ENCODE measurements around the gene RPN2. TPM values are rescaled to one million over a fixed set of nuclear protein-coding genes. Genes with fewer than 3 reads are reported as not detected.

Gene RPN2
- total and polyA plus RNA-seq, 2 donors (not counting 1 experiment from before 2014, with no cell fraction given): 80.2 to 87.3 TPM

DNA sequence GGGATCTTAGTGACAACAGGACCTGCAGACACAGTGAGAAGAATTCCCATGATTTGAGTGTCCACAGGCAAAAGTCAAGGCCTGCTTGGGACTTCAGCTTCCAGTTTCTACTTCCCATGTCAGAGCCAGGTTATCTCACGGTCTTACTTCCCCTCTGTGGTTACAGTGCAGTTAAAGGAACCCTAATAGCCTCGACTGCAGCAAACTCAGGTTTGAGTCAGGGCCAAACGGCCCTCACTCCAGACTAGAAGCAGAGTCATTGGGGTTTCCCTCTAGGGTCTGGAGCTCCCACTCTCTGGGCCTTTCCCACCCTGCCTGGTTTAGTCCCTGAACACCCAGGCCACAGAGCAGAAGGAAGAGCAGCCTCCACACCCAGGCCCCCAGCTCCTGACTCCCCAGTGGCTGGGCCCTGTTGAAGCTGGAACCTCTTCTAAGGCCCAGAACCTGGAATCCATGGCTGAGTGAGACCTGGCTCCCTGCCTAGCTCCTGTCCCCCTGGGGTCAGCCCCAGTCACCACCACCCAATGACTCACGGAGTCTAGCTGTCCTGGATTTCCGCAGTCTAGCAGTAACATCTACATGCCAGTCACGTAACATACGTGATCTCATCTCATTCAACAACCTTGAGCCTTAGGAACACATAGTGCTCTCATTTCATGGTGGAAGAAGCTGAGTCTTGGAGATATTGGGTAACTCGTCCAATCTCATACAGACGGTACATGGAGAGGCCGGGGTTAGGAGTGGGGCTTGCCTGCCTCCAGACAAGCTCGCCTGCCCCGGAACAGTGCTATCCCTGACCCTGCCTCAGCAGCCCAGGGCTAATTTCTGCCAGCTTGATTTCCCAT is 91.7 kb downstream of the RPN2 start:
- Histone ChIP-seq H3K4me1 (ENCODE audit: control insufficient read depth in 2 of 2, insufficient read depth in 2 of 2, low read length in 2 of 2) (peaks cover 42 to 46% of the 10 kb centered on the region in 2 donors), H3K79me2 (ENCODE audit: control insufficient read depth, insufficient read depth, low read length) (no peaks in the 10 kb centered on the region), H3K4me2 (replicated peaks; ENCODE audit: low read depth, low read length, poor library complexity, severe bottlenecking) (peak overlapping the region; percentile 41), H4K20me1 (ENCODE audit: control insufficient read depth, insufficient read depth, low read length, poor library complexity, severe bottlenecking) (no peaks in the 10 kb centered on the region), H3K9me3 (ENCODE audit: control extremely low read depth in 1 of 3, control insufficient read depth in 2 of 3, insufficient read depth in 1 of 3, low read length in 2 of 3) (no peaks in the 10 kb centered on the region), H3K4me3 (ENCODE audit: control extremely low read depth in 1 of 5, extremely low read depth in 1 of 5, insufficient read depth in 1 of 5, low read depth in 2 of 5, low read length in 4 of 5) (no peak overlapping the region), H3K36me3 (replicated peaks in 1 of 2; ENCODE audit: control extremely low read depth in 1 of 2, control insufficient read depth in 1 of 2, extremely low read depth in 1 of 2, insufficient read depth in 2 of 2, low read length in 1 of 2) (no peaks in the 10 kb centered on the region), H2AFZ (ENCODE audit: insufficient read depth, low read depth, low read length, poor library complexity, severe bottlenecking) (peak overlapping the region; percentile 43), H3K9ac (ENCODE audit: low read length) (no peak overlapping the region), H3K27me3 (replicated peaks in 1 of 4; ENCODE audit: control extremely low read depth in 1 of 4, control insufficient read depth in 3 of 4, insufficient read depth in 4 of 4, low read length in 3 of 4) (no peaks in the 10 kb centered on the region), H3K27ac (ENCODE audit: low read length in 2 of 2) (peak overlapping the region; percentile 49 to 71)
- POLR2A ChIA-PET: interaction anchor here (0.7 to 1.1 kb wide), 4 partner anchors 16 to 1595 kb away, joined by 3 to 7 read pairs (median 4); no protein-coding TSS in a partner anchor
- ATAC-seq (ENCODE audit: low read depth) (peak; percentile 60), DNase-seq (peak; percentile 75)
- CTCF ChIA-PET: interaction anchor here (0.8 to 9.8 kb wide), 21 partner anchors 8 to 285 kb away, joined by 3 to 161 read pairs (median 4); partner anchors contain the start of genes BLCAP and MANBAL
- H3K27ac Mint-ChIP-seq: peak overlapping the region; percentile 57
- no peaks in the 10 kb centered on the region for H3K27me3 Mint-ChIP-seq
- TF ChIP-seq EZH2 (IDR thresholded peaks at IDR 0.05; ENCODE audit: borderline replicate concordance, insufficient read depth, low read depth, low read length, poor library complexity, severe bottlenecking): no peak
- TF ChIP-seq, protein P1, sequence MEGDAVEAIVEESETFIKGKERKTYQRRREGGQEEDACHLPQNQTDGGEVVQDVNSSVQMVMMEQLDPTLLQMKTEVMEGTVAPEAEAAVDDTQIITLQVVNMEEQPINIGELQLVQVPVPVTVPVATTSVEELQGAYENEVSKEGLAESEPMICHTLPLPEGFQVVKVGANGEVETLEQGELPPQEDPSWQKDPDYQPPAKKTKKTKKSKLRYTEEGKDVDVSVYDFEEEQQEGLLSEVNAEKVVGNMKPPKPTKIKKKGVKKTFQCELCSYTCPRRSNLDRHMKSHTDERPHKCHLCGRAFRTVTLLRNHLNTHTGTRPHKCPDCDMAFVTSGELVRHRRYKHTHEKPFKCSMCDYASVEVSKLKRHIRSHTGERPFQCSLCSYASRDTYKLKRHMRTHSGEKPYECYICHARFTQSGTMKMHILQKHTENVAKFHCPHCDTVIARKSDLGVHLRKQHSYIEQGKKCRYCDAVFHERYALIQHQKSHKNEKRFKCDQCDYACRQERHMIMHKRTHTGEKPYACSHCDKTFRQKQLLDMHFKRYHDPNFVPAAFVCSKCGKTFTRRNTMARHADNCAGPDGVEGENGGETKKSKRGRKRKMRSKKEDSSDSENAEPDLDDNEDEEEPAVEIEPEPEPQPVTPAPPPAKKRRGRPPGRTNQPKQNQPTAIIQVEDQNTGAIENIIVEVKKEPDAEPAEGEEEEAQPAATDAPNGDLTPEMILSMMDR (IDR thresholded peaks at IDR 0.05): no peak
- intact Hi-C loops (cut with micrococcal nuclease): loop anchor here (1.0 to 5.0 kb wide), 2 partner anchors 19 to 47 kb away; partner anchors contain the start of gene MANBAL
- WGBS (ENCODE audit: insufficient coverage): 71% methylated on average over 10 of the region's 12 CpGs
- H3K4me1 Mint-ChIP-seq: peaks cover 43% of the 10 kb centered on the region
- no peaks in the 10 kb centered on the region for H3K9me3 Mint-ChIP-seq (ENCODE audit: insufficient read depth)
- H3K4me3 Mint-ChIP-seq: no peak overlapping the region

DNA sequence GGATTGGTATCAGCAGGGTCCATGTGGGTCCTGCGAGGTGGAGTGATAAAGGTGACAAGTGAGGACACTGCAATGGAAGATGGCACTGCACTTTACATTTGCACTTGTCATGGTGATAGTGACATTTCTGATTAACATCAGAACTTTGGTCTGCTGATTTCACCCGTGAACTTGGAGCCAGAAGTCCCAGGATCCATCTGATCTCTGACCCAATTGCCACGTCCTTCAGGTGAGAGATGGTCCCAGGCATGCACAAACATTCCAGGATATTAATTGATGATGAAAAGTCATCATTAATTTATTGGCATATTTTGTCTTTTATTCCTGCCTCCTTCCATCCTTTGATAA is 92.3 kb downstream of the RPN2 start:
- DNase-seq (no peak), ATAC-seq (ENCODE audit: low read depth) (no peak)
- ChIA-PET CTCF (interaction anchor here (0.9 to 9.8 kb wide), 9 partner anchors 9 to 269 kb away, joined by 3 to 161 read pairs (median 4); no protein-coding TSS in a partner anchor), POLR2A (interaction anchor here (0.7 to 1.0 kb wide), 2 partner anchors 73 to 80 kb away, joined by 3 read pairs; no protein-coding TSS in a partner anchor)
- Histone ChIP-seq H3K79me2 (ENCODE audit: control insufficient read depth, insufficient read depth, low read length) (no peaks in the 10 kb centered on the region), H3K4me2 (replicated peaks; ENCODE audit: low read depth, low read length, poor library complexity, severe bottlenecking) (no peak overlapping the region), H2AFZ (ENCODE audit: insufficient read depth, low read depth, low read length, poor library complexity, severe bottlenecking) (no peak overlapping the region), H3K4me1 (ENCODE audit: control insufficient read depth in 2 of 2, insufficient read depth in 2 of 2, low read length in 2 of 2) (peaks cover 48 to 52% of the 10 kb centered on the region in 2 donors), H3K36me3 (replicated peaks in 1 of 2; ENCODE audit: control extremely low read depth in 1 of 2, control insufficient read depth in 1 of 2, extremely low read depth in 1 of 2, insufficient read depth in 2 of 2, low read length in 1 of 2) (no peaks in the 10 kb centered on the region), H3K9ac (ENCODE audit: low read length) (no peak overlapping the region), H3K27ac (ENCODE audit: low read length in 2 of 2) (peak overlapping the region in 1 of 2 donors; percentile 71), H3K9me3 (ENCODE audit: control extremely low read depth in 1 of 3, control insufficient read depth in 2 of 3, insufficient read depth in 1 of 3, low read length in 2 of 3) (no peaks in the 10 kb centered on the region), H3K27me3 (replicated peaks in 1 of 4; ENCODE audit: control extremely low read depth in 1 of 4, control insufficient read depth in 3 of 4, insufficient read depth in 4 of 4, low read length in 3 of 4) (no peaks in the 10 kb centered on the region), H3K4me3 (ENCODE audit: control extremely low read depth in 1 of 5, extremely low read depth in 1 of 5, insufficient read depth in 1 of 5, low read depth in 2 of 5, low read length in 4 of 5) (no peak overlapping the region), H4K20me1 (ENCODE audit: control insufficient read depth, insufficient read depth, low read length, poor library complexity, severe bottlenecking) (no peaks in the 10 kb centered on the region)
- Mint-ChIP-seq H3K4me3 (no peak overlapping the region), H3K9me3 (ENCODE audit: insufficient read depth) (no peaks in the 10 kb centered on the region), H3K27ac (peak overlapping the region; percentile 57), H3K4me1 (peaks cover 47% of the 10 kb centered on the region), H3K27me3 (no peaks in the 10 kb centered on the region)
- TF ChIP-seq, protein P1 (IDR thresholded peaks at IDR 0.05): no peak
- no peak for TF ChIP-seq EZH2 (IDR thresholded peaks at IDR 0.05; ENCODE audit: borderline replicate concordance, insufficient read depth, low read depth, low read length, poor library complexity, severe bottlenecking)
- WGBS (ENCODE audit: insufficient coverage): 80% methylated on average over 2 of the region's 3 CpGs
- intact Hi-C loops (cut with micrococcal nuclease): loop anchor here (5.0 kb wide), 1 partner anchor 46 kb away; no protein-coding TSS in a partner anchor

Measured in B cell (primary cell).